Endothelial cell (in vitro differentiated cells): ENCODE data around the gene ADAP2. TPM values are rescaled to one million over a fixed set of nuclear protein-coding genes. Genes with fewer than 3 reads are reported as not detected.

Experiments
- DNase-seq: peaks from one replicate; pipeline ENCODE4 v3.0.0; 2021; ENCODE audit warnings: low spot score
- H3K27ac Mint-ChIP-seq: one replicate; pipeline ENCODE4 v1.8.0; 2021; ENCODE audit warnings: mixed read lengths, inconsistent platforms; ENCODE audit not compliant: unreplicated experiment
- H3K27me3 Mint-ChIP-seq: one replicate; pipeline ENCODE4 v1.8.0; 2021; ENCODE audit warnings: mild to moderate bottlenecking, moderate library complexity, mixed read lengths, inconsistent platforms; ENCODE audit not compliant: unreplicated experiment
- H3K36me3 Mint-ChIP-seq: one replicate; pipeline ENCODE4 v1.8.0; 2021; ENCODE audit warnings: mild to moderate bottlenecking, low read depth, mixed read lengths, inconsistent platforms; ENCODE audit not compliant: unreplicated experiment
- H3K4me1 Mint-ChIP-seq: one replicate; pipeline ENCODE4 v1.8.0; 2021; ENCODE audit warnings: mild to moderate bottlenecking, mixed read lengths, inconsistent platforms; ENCODE audit not compliant: unreplicated experiment
- H3K4me3 Mint-ChIP-seq: one replicate; pipeline ENCODE4 v1.8.0; 2021; ENCODE audit warnings: mild to moderate bottlenecking, mixed read lengths, inconsistent platforms; ENCODE audit not compliant: unreplicated experiment
- H3K9me3 Mint-ChIP-seq: one replicate; pipeline ENCODE4 v1.8.0; 2021; ENCODE audit warnings: mixed read lengths, inconsistent platforms; ENCODE audit not compliant: unreplicated experiment
- CTCF ChIP-seq: fragments of 200-600 bp; sonication (generic); IDR thresholded peaks from one replicate; pipeline ENCODE4 v1.5.0; 2021; ENCODE audit warnings: antibody characterized with exemption; ENCODE audit not compliant: unreplicated experiment
- total RNA-seq: library from RNA; stranded (reverse); fragmentation: NEBNext Ultra II Directional; extraction: Animal tissue kit (Norgen Biotek cat#: 25700); gene quantifications from one replicate; pipeline ENCODE4 v1.2.1, GENCODE V29; 2021; ENCODE audit not compliant: unreplicated experiment

Gene ADAP2
- total RNA-seq, 1 donor from 2014 or later: 0.95 TPM

DNA sequence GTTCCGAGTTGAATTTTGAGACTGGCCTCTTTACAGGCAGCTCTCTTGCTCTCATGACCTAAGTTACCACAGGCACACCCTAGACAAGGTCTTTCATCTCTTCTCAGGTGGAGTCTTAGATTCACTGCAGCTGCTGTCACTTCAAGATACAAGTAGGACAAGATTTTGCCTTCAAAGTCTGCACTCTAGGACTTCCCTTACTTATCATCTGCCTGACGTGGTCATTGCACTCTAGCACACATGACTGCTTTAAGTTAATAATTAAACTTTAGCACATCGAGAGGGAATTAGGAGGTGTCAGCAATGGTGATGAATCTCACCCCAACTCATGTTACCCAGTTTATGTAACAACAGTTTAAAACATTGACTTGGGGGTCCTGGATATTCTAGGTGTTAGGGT is 74.7 kb downstream of the ADAP2 start:
- no peak for TF ChIP-seq CTCF
- H3K36me3 Mint-ChIP-seq: peaks cover 9% of the 10 kb centered on the region
- H3K4me3 Mint-ChIP-seq: no peak overlapping the region
- peaks cover 1% of the 10 kb centered on the region for H3K27me3 Mint-ChIP-seq
- DNase-seq: no peak
- no peaks in the 10 kb centered on the region for H3K4me1 Mint-ChIP-seq
- H3K27ac Mint-ChIP-seq: no peak overlapping the region
- H3K9me3 Mint-ChIP-seq: no peaks in the 10 kb centered on the region

GRCh38 chr17:30997270-30997669 is 75.5 kb downstream of the ADAP2 start:
- H3K4me1 Mint-ChIP-seq: no peaks in the 10 kb centered on the region
- no peak for TF ChIP-seq CTCF
- no peak overlapping the region for H3K4me3 Mint-ChIP-seq
- no peak overlapping the region for H3K27ac Mint-ChIP-seq
- H3K27me3 Mint-ChIP-seq: peaks cover 1% of the 10 kb centered on the region
- DNase-seq: no peak
- H3K36me3 Mint-ChIP-seq: peaks cover 14% of the 10 kb centered on the region
- no peaks in the 10 kb centered on the region for H3K9me3 Mint-ChIP-seq

GRCh38 chr17:30997842-30998241 is 76.1 kb downstream of the ADAP2 start:
- no peaks in the 10 kb centered on the region for H3K4me1 Mint-ChIP-seq
- peaks cover 1% of the 10 kb centered on the region for H3K27me3 Mint-ChIP-seq
- H3K36me3 Mint-ChIP-seq: peaks cover 14% of the 10 kb centered on the region
- H3K4me3 Mint-ChIP-seq: no peak overlapping the region
- no peaks in the 10 kb centered on the region for H3K9me3 Mint-ChIP-seq
- no peak for DNase-seq
- H3K27ac Mint-ChIP-seq: no peak overlapping the region
- no peak for TF ChIP-seq CTCF

- no peaks in the 10 kb centered on the region for H3K9me3 Mint-ChIP-seq
These were observed 80.3 kb downstream of the ADAP2 start for GRCh38 chr17:31002047-31002446.

More at GRCh38 chr17:31002047-31002446, 80.3 kb downstream of the ADAP2 start:
- no peak overlapping the region for H3K4me3 Mint-ChIP-seq
- no peak for DNase-seq
- peak overlapping the region; percentile 43 for H3K27ac Mint-ChIP-seq
- peaks cover 20% of the 10 kb centered on the region for H3K36me3 Mint-ChIP-seq
- H3K4me1 Mint-ChIP-seq: peaks cover 2% of the 10 kb centered on the region
- H3K27me3 Mint-ChIP-seq: peaks cover 3% of the 10 kb centered on the region
- no peak for TF ChIP-seq CTCF
